OCI-LY3 (cell line): ENCODE results near the gene MINDY1.

Experiments used
- H2AFZ ChIP-seq: fragments of 200-600, 300-600 bp; shearing (Covaris generic); 2 replicates; pipeline ENCODE4 v1.6.0; 2014; ENCODE audit warnings: antibody characterized with exemption, low read depth, low read length
- H3K27ac ChIP-seq: fragments of 200-600, 300-600 bp; sonication (generic); 2 replicates; pipeline ENCODE4 v1.5.1; 2014; ENCODE audit warnings: mild to moderate bottlenecking, low read length, moderate library complexity, mixed read lengths
- H3K27me3 ChIP-seq: fragments of 200-600, 300-600 bp; sonication (generic); 2 replicates; pipeline ENCODE4 v1.6.1; 2014; ENCODE audit warnings: low read depth, low read length, mixed read lengths
- H3K36me3 ChIP-seq: fragments of 200-600, 300-600 bp; sonication (generic); replicated peaks from 2 replicates; pipeline ENCODE3; 2014; ENCODE audit warnings: low read depth, low read length, mixed read lengths
- H3K4me1 ChIP-seq: fragments of 300-600, 200-600 bp; sonication (generic); 2 replicates; pipeline ENCODE4 v1.6.1; 2014; ENCODE audit warnings: low read length, mixed read lengths
- H3K4me2 ChIP-seq: fragments of 200-600, 300-600 bp; sonication (generic); 2 replicates; pipeline ENCODE4 v1.6.1; 2014; ENCODE audit warnings: low read length, mixed read lengths
- H3K4me3 ChIP-seq: fragments of 300-600, 200-600 bp; sonication (generic); 2 replicates; pipeline ENCODE4 v1.5.1; 2014; ENCODE audit warnings: antibody characterized with exemption, mild to moderate bottlenecking, low read length, moderate library complexity
- H3K79me2 ChIP-seq: fragments of 300-600, 200-600 bp; shearing (Covaris generic); 2 replicates; pipeline ENCODE4 v1.6.1; 2014; ENCODE audit warnings: mild to moderate bottlenecking, low read length, mixed read lengths
- H3K9ac ChIP-seq: fragments of 300-600, 200-600 bp; shearing (Covaris generic); 2 replicates; pipeline ENCODE4 v1.6.0; 2014; ENCODE audit warnings: mild to moderate bottlenecking, low read length, moderate library complexity
- H3K9me3 ChIP-seq: fragments of 200-600, 300-600 bp; shearing (Covaris generic); 2 replicates; pipeline ENCODE4 v1.6.1; 2014; ENCODE audit warnings: low read length, mixed read lengths; ENCODE audit not compliant: insufficient read depth
- H4K20me1 ChIP-seq: fragments of 200-600, 300-600 bp; sonication (generic); 2 replicates; pipeline ENCODE4 v1.6.1; 2016; ENCODE audit warnings: low read length, mixed read lengths; ENCODE audit not compliant: insufficient read depth
- EZH2phosphoT487 ChIP-seq: fragments of 200-600 bp; shearing (Covaris generic); IDR thresholded peaks from 2 replicates; pipeline ENCODE4 v1.6.1; 2018; ENCODE audit warnings: antibody characterized with exemption, mixed run types, low read depth
- TF ChIP-seq, protein P1 (sequence below): fragments of 200-600, 300-600 bp; sonication (generic); IDR thresholded peaks from 2 replicates; pipeline ENCODE4 v1.5.1; 2014; ENCODE audit warnings: antibody characterized with exemption, low read length, low read depth

MINDY1 gene

DNA sequence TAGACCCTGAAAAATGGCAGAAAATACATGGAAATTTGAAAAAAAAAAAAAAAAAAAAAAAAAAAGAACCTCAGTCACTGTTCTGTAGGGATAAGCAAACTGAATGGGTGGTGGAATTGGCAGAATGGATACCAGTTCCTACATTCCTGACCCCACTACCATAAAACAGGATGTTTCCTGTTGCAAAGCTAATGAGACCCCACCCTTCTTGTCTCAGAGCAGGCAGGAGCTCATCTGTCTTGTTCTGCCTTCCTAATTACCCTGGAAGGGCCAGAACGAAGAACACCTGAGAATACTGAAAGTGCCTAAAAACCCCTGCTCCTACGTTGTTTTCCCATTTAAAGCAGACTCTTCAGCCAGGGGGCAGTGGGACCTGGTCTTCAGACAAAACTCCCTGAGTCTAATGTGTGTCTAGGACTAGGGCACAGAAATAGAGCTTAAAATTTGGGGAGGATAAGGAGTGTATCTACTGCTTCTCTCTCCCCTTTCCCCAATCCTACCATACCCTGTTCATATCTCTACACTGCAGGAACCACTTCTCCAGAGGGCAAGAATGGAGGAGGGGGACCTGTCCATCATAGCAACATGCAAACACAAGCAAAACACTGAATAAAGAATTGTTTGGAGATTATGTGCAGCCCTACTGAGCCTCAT is 44.8 kb upstream of the MINDY1 start:
- Histone ChIP-seq H4K20me1 (peaks cover 9% of the 10 kb centered on the region), H3K27ac (no peak overlapping the region), H3K4me3 (no peak overlapping the region), H3K9me3 (no peaks in the 10 kb centered on the region), H3K4me1 (peaks cover 8% of the 10 kb centered on the region), H3K36me3 (peaks cover 47% of the 10 kb centered on the region), H3K79me2 (peaks cover 10% of the 10 kb centered on the region), H3K9ac (no peak overlapping the region), H3K27me3 (no peaks in the 10 kb centered on the region), H3K4me2 (no peak overlapping the region), H2AFZ (no peak overlapping the region)
- TF ChIP-seq EZH2phosphoT487 = no peak

GRCh38 chr1:151050051-151050688 is 43.5 kb upstream of the MINDY1 start:
- Histone ChIP-seq H2AFZ (no peak overlapping the region), H3K27me3 (no peaks in the 10 kb centered on the region), H3K36me3 (peaks cover 33% of the 10 kb centered on the region), H3K9me3 (no peaks in the 10 kb centered on the region), H4K20me1 (no peaks in the 10 kb centered on the region), H3K27ac (no peak overlapping the region), H3K79me2 (no peaks in the 10 kb centered on the region), H3K4me1 (peaks cover 10% of the 10 kb centered on the region), H3K4me3 (no peak overlapping the region), H3K9ac (no peak overlapping the region), H3K4me2 (no peak overlapping the region)
- TF ChIP-seq EZH2phosphoT487 = no peak
- TF ChIP-seq, protein P1, sequence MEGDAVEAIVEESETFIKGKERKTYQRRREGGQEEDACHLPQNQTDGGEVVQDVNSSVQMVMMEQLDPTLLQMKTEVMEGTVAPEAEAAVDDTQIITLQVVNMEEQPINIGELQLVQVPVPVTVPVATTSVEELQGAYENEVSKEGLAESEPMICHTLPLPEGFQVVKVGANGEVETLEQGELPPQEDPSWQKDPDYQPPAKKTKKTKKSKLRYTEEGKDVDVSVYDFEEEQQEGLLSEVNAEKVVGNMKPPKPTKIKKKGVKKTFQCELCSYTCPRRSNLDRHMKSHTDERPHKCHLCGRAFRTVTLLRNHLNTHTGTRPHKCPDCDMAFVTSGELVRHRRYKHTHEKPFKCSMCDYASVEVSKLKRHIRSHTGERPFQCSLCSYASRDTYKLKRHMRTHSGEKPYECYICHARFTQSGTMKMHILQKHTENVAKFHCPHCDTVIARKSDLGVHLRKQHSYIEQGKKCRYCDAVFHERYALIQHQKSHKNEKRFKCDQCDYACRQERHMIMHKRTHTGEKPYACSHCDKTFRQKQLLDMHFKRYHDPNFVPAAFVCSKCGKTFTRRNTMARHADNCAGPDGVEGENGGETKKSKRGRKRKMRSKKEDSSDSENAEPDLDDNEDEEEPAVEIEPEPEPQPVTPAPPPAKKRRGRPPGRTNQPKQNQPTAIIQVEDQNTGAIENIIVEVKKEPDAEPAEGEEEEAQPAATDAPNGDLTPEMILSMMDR = no peak

DNA sequence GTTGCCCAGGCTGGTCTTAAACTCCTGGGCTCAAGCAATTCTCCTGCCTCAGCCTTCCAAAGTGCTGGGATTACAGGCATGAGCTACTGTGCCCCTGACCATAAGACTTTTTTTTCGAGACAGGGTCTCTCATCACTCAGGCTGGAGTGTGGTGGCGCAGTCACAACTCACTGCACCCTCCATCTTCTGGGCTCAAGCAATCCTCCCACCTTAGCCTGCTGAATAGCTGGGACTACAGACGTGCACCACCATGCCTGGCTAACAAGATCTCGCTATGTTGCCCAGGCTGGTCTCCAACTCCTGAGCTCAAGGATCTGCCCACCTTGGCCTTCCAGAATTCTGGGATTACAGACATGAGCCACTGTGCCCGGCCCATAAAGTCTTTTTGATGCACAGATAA is 42.8 kb upstream of the MINDY1 start:
- Histone ChIP-seq H3K4me2 (no peak overlapping the region), H3K79me2 (no peaks in the 10 kb centered on the region)

GRCh38 chr1:151048645-151049032 is 41.9 kb upstream of the MINDY1 start:
- Histone ChIP-seq H4K20me1 (no peaks in the 10 kb centered on the region), H3K4me2 (peak overlapping the region; percentile 88), H3K4me1 (peaks cover 10% of the 10 kb centered on the region), H3K36me3 (peaks cover 21% of the 10 kb centered on the region), H3K4me3 (peak overlapping the region; percentile 84), H3K9ac (no peak overlapping the region), H3K9me3 (no peaks in the 10 kb centered on the region), H3K79me2 (no peaks in the 10 kb centered on the region), H3K27ac (no peak overlapping the region), H3K27me3 (no peaks in the 10 kb centered on the region), H2AFZ (no peak overlapping the region)
- TF ChIP-seq EZH2phosphoT487 = no peak
- TF ChIP-seq, protein P1 = no peak

More for the DNA sequence above, 42.8 kb upstream of the MINDY1 start:
- Histone ChIP-seq H3K9ac (no peak overlapping the region), H2AFZ (no peak overlapping the region), H3K4me1 (peaks cover 10% of the 10 kb centered on the region), H3K9me3 (no peaks in the 10 kb centered on the region), H4K20me1 (no peaks in the 10 kb centered on the region), H3K36me3 (peaks cover 26% of the 10 kb centered on the region), H3K27me3 (no peaks in the 10 kb centered on the region), H3K27ac (no peak overlapping the region), H3K4me3 (no peak overlapping the region)
- TF ChIP-seq, protein P1 = no peak
- TF ChIP-seq EZH2phosphoT487 = no peak
